ENCODE data around the gene NT5DC4.

The NT5DC4 gene

DNA sequence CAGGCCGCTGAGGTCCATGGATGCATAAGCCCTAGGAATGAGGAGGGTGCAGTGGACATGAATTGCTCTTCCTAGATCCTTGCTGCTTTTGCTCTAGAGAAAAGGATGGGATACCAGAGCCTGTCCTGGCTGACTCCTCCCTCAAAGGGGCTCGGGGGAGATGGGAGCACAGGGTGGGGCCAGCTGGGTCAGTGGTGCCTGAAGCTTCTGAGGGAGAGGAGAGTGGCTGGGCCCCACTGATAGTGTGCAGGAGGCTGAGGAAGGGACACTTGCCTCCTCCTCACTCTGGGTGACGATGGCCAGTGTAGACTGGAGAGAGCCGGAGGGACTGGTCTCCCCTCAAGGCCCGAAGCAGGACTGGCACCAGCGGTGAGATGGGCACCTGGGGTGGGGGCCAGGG, at the start of gene NT5DC4:
TSS of gene NT5DC4 (plus strand) at position 236 of the 400 bp plus-strand sequence. CDS start at position 296, 60 bp downstream.
- no peak for DNase-seq (ENCODE audit: extremely low read depth in 1 of 2, low read depth in 1 of 2)

GRCh38 chr2:112671801-112672200, 49.0 kb upstream of the NT5DC4 start:
- DNase-seq (ENCODE audit: extremely low read depth in 1 of 2, low read depth in 1 of 2), result no peak

- DNase-seq (ENCODE audit: extremely low read depth in 1 of 2, low read depth in 1 of 2), result no peak
Measured at GRCh38 chr2:112673008-112673407, 47.8 kb upstream of the NT5DC4 start.

DNA sequence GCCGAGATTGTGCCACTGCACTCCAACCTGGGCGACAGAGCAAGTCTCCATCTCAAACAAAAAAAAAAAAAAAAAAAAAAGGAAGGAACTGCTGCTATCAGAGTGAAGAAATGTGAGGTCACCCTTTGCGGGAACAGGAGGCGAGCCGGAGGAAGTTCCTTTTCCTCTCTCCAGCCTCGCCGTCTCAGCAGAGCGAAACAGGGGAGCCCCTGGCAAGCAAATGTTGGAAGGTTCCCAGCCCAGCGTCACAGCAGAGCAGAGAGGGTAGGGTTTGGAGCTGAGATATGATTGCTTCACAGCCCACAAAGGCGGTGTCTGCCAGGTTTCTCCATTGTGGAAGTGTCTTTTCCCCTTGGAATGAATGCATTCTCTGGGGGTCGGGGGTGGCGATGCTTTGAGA, 46.6 kb upstream of the NT5DC4 start:
- DNase-seq (ENCODE audit: extremely low read depth in 1 of 2, low read depth in 1 of 2), result no peak

DNA sequence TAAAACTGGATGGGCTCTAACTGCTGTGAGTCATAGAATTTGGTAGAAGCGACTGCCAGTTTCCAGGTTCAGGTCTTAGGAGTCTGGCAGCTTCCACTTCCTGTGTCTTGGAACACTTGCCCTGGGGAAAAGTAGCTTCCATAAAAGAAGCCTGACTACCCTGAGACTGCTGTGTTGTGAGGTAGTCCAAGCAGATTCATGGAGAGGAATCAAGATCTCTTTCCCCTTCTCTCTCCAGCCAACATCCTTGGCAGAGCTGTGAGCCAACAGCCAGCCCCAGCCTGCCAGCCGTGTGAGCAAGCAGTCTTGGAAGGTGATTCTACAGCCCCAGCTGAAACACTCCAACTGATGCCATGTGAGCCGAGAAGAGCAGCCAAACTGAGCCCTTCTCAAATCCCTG, 41.3 kb upstream of the NT5DC4 start:
- DNase-seq (ENCODE audit: extremely low read depth in 1 of 2, low read depth in 1 of 2), result no peak

GRCh38 chr2:112680666-112681101, 40.1 kb upstream of the NT5DC4 start:
- DNase-seq (ENCODE audit: extremely low read depth in 1 of 2, low read depth in 1 of 2), result no peak

DNA sequence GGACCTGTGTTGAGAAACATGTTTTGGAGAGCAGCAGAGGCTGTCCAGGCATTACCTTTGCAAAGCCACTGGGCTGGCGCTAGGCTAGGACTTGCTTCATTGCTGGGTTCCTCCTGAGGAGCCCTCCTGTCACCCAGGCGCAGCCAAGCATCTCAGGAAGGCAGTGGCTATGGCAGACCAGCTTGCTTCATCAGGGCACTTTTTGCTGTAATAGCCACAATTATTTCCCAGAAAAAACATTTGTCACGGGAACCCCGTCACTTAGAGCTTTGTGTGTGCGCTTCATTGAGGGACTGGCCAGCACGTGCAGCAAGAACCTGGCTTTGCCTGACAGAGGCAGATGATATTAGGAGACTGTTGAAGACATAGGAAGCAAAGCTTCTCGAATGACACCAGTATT, 38.7 kb upstream of the NT5DC4 start:
- no peak for DNase-seq (ENCODE audit: extremely low read depth in 1 of 2, low read depth in 1 of 2)

- no peak for DNase-seq (ENCODE audit: extremely low read depth in 1 of 2, low read depth in 1 of 2)
Measured at GRCh38 chr2:112683550-112684414, 37.0 kb upstream of the NT5DC4 start.

DNA sequence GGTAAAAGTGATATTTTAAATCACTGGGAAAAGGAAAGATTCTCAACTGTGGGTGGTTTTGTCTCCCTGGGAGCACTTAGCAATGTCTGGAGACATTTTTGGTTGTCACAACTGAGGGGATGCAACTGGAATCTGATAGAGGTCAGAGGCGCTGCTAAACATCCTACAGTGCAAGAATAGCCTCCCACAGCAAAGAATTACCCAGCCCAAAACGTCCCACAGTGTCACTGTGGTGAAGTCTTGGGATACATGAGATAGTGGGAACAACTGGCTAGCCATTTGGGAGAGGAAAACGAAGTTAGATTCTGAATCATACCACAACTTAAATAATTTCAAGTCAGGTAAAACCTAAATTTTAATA, 36.4 kb upstream of the NT5DC4 start:
- no peak for DNase-seq (ENCODE audit: extremely low read depth in 1 of 2, low read depth in 1 of 2)

- no peak for DNase-seq (ENCODE audit: extremely low read depth in 1 of 2, low read depth in 1 of 2)
Measured at GRCh38 chr2:112685271-112685884, 35.4 kb upstream of the NT5DC4 start.

GRCh38 chr2:112686348-112687217, 34.2 kb upstream of the NT5DC4 start:
- DNase-seq (ENCODE audit: extremely low read depth in 1 of 2, low read depth in 1 of 2), result no peak

GRCh38 chr2:112687522-112687921, 33.3 kb upstream of the NT5DC4 start:
- no peak for DNase-seq (ENCODE audit: extremely low read depth in 1 of 2, low read depth in 1 of 2)

GRCh38 chr2:112688086-112688880, 32.5 kb upstream of the NT5DC4 start:
- no peak for DNase-seq (ENCODE audit: extremely low read depth in 1 of 2, low read depth in 1 of 2)

- peak in 1 of 2 donors; percentile 56 for DNase-seq (ENCODE audit: extremely low read depth in 1 of 2, low read depth in 1 of 2)
Measured at GRCh38 chr2:112690853-112691401, 29.9 kb upstream of the NT5DC4 start.

DNA sequence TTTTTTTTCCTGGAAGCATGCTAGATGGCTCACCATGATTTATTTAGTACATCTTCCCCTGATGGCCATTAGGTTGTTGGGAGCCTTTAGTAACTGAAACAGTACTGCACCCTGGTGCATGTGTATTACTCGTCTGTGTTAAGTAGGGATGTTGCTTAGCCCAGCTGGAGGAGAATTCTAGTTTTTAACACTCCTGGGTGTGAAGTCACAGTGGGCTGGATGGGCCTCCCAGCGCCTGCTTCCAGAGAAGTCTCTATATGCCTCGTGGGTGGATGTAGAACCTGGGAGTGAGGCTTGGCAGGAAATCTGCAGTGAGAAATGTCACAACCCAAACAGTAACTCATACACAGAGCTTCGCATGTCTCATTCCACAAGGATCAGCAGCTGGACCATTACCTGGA, 28.9 kb upstream of the NT5DC4 start:
- DNase-seq (ENCODE audit: extremely low read depth in 1 of 2, low read depth in 1 of 2), result no peak

DNA sequence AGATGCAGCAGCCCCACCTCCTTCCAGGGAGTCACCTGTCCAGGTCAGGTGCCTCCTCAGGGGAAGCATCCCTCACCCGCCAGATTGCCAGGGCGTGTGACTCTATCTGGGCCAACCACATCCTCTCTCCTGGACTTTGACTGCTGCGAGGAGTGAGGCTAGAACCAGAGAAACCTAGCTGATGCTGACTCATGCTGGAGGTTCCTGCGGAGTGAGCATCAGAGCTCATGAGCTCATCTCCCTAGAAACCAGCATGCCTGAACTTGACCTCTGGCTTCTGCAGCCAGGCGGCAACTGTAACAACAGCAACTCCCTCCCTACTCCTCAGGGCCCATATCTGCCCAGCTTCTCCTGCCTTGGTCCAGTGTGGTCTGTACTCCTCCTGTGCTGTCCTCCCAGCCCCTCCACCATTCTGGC, 28.3 kb upstream of the NT5DC4 start:
- DNase-seq (ENCODE audit: extremely low read depth in 1 of 2, low read depth in 1 of 2), result peak; percentile 36 to 73

GRCh38 chr2:112692918-112693317, 27.9 kb upstream of the NT5DC4 start:
- DNase-seq (ENCODE audit: extremely low read depth in 1 of 2, low read depth in 1 of 2), result peak in 1 of 2 donors; percentile 40

DNA sequence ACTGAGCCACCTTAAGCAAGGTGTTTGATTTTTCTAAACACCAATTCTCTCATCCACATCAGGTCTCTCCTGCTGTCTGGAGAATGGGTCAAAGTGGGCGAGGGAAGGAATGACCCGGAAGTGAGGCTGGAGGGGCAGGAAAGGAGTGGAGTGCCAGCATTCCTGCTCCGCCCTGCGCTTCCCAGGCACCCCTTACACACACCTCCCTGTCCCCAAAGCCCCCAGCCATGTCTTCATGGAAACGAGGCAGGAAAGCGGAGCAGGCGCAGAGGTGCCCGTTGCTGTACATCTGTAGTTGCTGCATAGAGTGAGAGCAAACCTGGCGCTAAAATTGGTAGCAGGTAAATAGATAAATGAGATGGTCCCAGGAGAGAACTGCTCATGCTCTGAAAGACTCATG, 27.2 kb upstream of the NT5DC4 start:
- no peak for DNase-seq (ENCODE audit: extremely low read depth in 1 of 2, low read depth in 1 of 2)

DNA sequence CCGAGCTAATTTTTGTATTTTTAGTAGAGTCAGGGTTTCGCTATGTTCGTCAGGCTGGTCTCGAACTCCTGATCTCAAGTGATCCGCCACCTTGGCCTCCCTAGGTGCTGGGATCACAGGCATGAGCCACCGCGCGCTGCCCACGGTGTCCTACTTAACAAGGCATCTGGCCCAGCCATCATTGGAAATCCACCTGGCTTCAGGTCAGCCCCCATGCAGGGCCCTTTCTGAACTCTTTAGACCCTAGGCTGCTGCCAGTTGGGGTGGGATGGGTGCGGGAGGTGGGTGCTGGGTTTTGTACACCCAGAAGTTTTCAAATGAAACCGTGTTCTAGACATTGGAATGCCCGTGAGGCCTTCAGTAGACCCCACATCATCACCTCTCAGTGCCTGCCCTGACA, 26.6 kb upstream of the NT5DC4 start:
- no peak for DNase-seq (ENCODE audit: extremely low read depth in 1 of 2, low read depth in 1 of 2)

DNA sequence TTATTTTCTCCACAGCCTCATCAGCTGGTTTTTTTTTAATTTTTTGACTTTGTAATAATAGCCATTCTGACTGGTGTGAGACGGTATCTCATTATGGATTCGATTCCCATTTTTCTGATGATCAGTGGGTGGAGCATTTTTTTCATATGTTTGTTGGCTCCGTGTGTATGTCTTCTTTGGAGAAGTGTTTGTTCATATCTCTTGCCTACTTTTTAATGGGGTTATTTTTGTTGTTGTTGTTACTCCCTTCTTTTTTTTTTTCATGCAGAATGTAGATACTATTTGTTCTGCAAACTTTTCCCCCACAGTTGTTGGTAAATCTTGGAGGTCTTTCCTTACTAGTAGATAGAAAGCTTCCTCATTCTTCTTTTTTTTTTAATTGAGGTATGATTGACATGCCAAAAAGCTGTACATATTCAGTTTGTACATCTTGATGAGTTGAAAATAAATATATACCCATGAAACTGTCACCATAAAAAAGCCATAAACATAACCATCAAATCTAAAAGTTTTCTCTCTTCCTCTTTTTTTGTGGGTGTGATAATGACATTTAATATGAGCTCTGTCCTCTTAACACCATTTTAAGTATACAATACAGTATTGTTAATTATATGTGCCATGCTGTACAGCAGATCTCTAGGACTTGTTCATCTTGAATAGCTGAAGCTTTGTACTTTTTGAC, 21.8 kb upstream of the NT5DC4 start:
- DNase-seq (ENCODE audit: extremely low read depth in 1 of 2, low read depth in 1 of 2), result no peak
